ENCODE results near the gene ADARB1. TPM values are rescaled to one million over a fixed set of nuclear protein-coding genes. Genes with fewer than 3 reads are reported as not detected.

The ADARB1 gene
- total RNA-seq, 1 donor from 2014 or later = 5.1 TPM

GRCh38 chr21:45224189-45224938 lies 150.0 kb downstream of the ADARB1 start:
- no peak overlapping the region for H3K9ac ChIP-seq
- TF ChIP-seq CTCF (IDR thresholded peaks at IDR 0.05) = no peak
- no peak for TF ChIP-seq EZH2phosphoT487 (IDR thresholded peaks at IDR 0.05)
- no peak for TF ChIP-seq EZH2 (IDR thresholded peaks at IDR 0.05)
- no peaks in the 10 kb centered on the region for H4K20me1 ChIP-seq (ENCODE audit: low read depth)
- no peak overlapping the region for H3K4me2 ChIP-seq
- no peaks in the 10 kb centered on the region for H3K9me3 ChIP-seq (ENCODE audit: low read depth)
- H3F3A ChIP-seq (ENCODE audit: low read depth) = peaks cover 3% of the 10 kb centered on the region
- Mint-ChIP-seq H3K27ac (no peak overlapping the region), H3K4me1 (peaks cover 7% of the 10 kb centered on the region), H3K27me3 (ENCODE audit: insufficient read depth, low read depth) (peaks cover 4% of the 10 kb centered on the region), H3K36me3 (peaks cover 3% of the 10 kb centered on the region), H3K4me3 (no peak overlapping the region), H3K9me3 (no peaks in the 10 kb centered on the region)
- no peak for DNase-seq (ENCODE audit: low spot score)
- H3K79me2 ChIP-seq (ENCODE audit: low read depth) = no peaks in the 10 kb centered on the region
- H2AFZ ChIP-seq (replicated peaks) = no peak overlapping the region
- H3K4me3 ChIP-seq = no peak overlapping the region
- H3K36me3 ChIP-seq = no peaks in the 10 kb centered on the region
- H3K27ac ChIP-seq = no peak overlapping the region
- no peaks in the 10 kb centered on the region for H3K4me1 ChIP-seq
- no peaks in the 10 kb centered on the region for H3K27me3 ChIP-seq

GRCh38 chr21:45225041-45225740 lies 150.8 kb downstream of the ADARB1 start:
- Mint-ChIP-seq H3K27ac (no peak overlapping the region), H3K36me3 (peaks cover 3% of the 10 kb centered on the region), H3K27me3 (ENCODE audit: insufficient read depth, low read depth) (peaks cover 4% of the 10 kb centered on the region), H3K4me3 (no peak overlapping the region), H3K4me1 (peaks cover 7% of the 10 kb centered on the region), H3K9me3 (no peaks in the 10 kb centered on the region)
- Histone ChIP-seq H3K9ac (no peak overlapping the region), H3K4me2 (no peak overlapping the region), H3K79me2 (ENCODE audit: low read depth) (no peaks in the 10 kb centered on the region), H3F3A (ENCODE audit: low read depth) (peaks cover 3% of the 10 kb centered on the region), H3K9me3 (ENCODE audit: low read depth) (no peaks in the 10 kb centered on the region), H3K4me3 (no peak overlapping the region), H3K27me3 (no peaks in the 10 kb centered on the region), H2AFZ (replicated peaks) (no peak overlapping the region), H4K20me1 (ENCODE audit: low read depth) (no peaks in the 10 kb centered on the region), H3K36me3 (no peaks in the 10 kb centered on the region), H3K4me1 (no peaks in the 10 kb centered on the region), H3K27ac (no peak overlapping the region)
- DNase-seq (ENCODE audit: low spot score) = no peak
- TF ChIP-seq CTCF (IDR thresholded peaks at IDR 0.05) (no peak), EZH2phosphoT487 (IDR thresholded peaks at IDR 0.05) (no peak), EZH2 (IDR thresholded peaks at IDR 0.05) (no peak)

- no peak overlapping the region for H2AFZ ChIP-seq (replicated peaks)
- Mint-ChIP-seq H3K36me3 (peaks cover 3% of the 10 kb centered on the region), H3K4me3 (no peak overlapping the region), H3K9me3 (no peaks in the 10 kb centered on the region), H3K27me3 (ENCODE audit: insufficient read depth, low read depth) (peaks cover 4% of the 10 kb centered on the region), H3K4me1 (peaks cover 7% of the 10 kb centered on the region), H3K27ac (no peak overlapping the region)
- peaks cover 3% of the 10 kb centered on the region for H3F3A ChIP-seq (ENCODE audit: low read depth)
- H3K9ac ChIP-seq = no peak overlapping the region
- H3K4me3 ChIP-seq = no peak overlapping the region
- no peaks in the 10 kb centered on the region for H3K4me1 ChIP-seq
- H3K79me2 ChIP-seq (ENCODE audit: low read depth) = no peaks in the 10 kb centered on the region
- H3K27me3 ChIP-seq = no peaks in the 10 kb centered on the region
- H3K4me2 ChIP-seq = no peak overlapping the region
- no peak overlapping the region for H3K27ac ChIP-seq
- TF ChIP-seq EZH2phosphoT487 (IDR thresholded peaks at IDR 0.05) = no peak
- no peak for TF ChIP-seq EZH2 (IDR thresholded peaks at IDR 0.05)
- TF ChIP-seq CTCF (IDR thresholded peaks at IDR 0.05) = no peak
- no peaks in the 10 kb centered on the region for H3K36me3 ChIP-seq
- H4K20me1 ChIP-seq (ENCODE audit: low read depth) = no peaks in the 10 kb centered on the region
- H3K9me3 ChIP-seq (ENCODE audit: low read depth) = no peaks in the 10 kb centered on the region
- DNase-seq (ENCODE audit: low spot score) = no peak
Measured at GRCh38 chr21:45225741-45226327, 151.5 kb downstream of the ADARB1 start.
